GM12878 (cell line): ENCODE data around the gene AKR1B15.

Source experiments
- RAD21 ChIP-seq: IDR thresholded peaks from 2 replicates; pipeline ENCODE4 v1.6.1; 2011; ENCODE audit warnings: mild to moderate bottlenecking, low read depth, low read length, moderate library complexity; ENCODE audit not compliant: insufficient read depth
- REST ChIP-seq: IDR thresholded peaks from 2 replicates; pipeline ENCODE4 v1.6.1; 2012; ENCODE audit warnings: mild to moderate bottlenecking, low read depth, low read length

DNA sequence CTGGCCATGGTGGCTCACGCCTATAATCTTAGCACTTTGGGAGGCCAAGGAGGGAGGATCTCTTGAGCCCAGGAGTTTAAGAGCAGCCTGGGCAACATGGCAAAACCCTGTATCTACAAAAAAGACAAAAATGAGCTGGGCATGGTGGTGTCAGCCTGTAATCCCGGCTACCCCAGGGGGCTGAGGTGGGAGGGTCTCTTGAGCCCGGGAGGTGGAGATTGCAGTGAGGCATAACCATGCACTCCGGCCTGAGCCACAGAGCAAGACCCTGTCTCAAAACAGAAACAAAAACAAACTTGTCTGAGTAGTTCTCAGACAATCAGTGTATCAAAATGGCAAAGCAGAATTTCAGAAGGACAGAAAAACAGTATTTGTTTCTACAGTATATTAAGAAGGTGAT lies 52.5 kb downstream of the AKR1B15 start:
- TF ChIP-seq REST (no peak), RAD21 (no peak)
